Lung (tissue), 12 donors: ENCODE results near the gene ERFE. TPM values are rescaled to one million over a fixed set of nuclear protein-coding genes. Genes with fewer than 3 reads are reported as not detected.

Experiments used
- ATAC-seq: fragments of 200-7000 bp; cut with Tn5 transposase; one replicate; pipeline ENCODE4 v1.9.1; 2020; ENCODE audit warnings: moderate number of reproducible peaks; ENCODE audit not compliant: insufficient read depth, low FRiP score
- DNase-seq, 3 donors: peaks; one replicate each; pipeline ENCODE4 v3.0.0-alpha.2; 2013 to 2017
- H3K27ac ChIP-seq, 2 donors: one replicate each; pipeline ENCODE4 v1.5.1; 2013; ENCODE audit warnings: mild to moderate bottlenecking in 2 of 2, moderate library complexity in 2 of 2, control low read depth in 1 of 2, inconsistent platforms in 1 of 2, low read depth in 1 of 2, low read length in 1 of 2
- H3K27me3 ChIP-seq, 3 donors: one replicate each; pipeline ENCODE4 v1.5.1; 2013; ENCODE audit warnings: low read length in 2 of 3; ENCODE audit not compliant: control insufficient read depth in 3 of 3, insufficient read depth in 3 of 3
- H3K36me3 ChIP-seq, 4 donors: one replicate each; pipeline ENCODE4 v1.5.1; 2013; ENCODE audit warnings: low read length in 4 of 4, mild to moderate bottlenecking in 1 of 4, moderate library complexity in 1 of 4; ENCODE audit not compliant: control insufficient read depth in 4 of 4, insufficient read depth in 4 of 4
- H3K4me1 ChIP-seq, 5 donors: one replicate each; pipeline ENCODE4 v1.5.1; 2013; ENCODE audit warnings: low read length in 5 of 5, mild to moderate bottlenecking in 2 of 5, moderate library complexity in 1 of 5; ENCODE audit not compliant: control insufficient read depth in 5 of 5, insufficient read depth in 5 of 5
- H3K4me3 ChIP-seq: one replicate; pipeline ENCODE4 v1.5.1; 2013; ENCODE audit warnings: mild to moderate bottlenecking, control low read depth, moderate library complexity
- H3K9ac ChIP-seq, 2 donors: one replicate each; pipeline ENCODE4 v1.5.1; 2013; ENCODE audit warnings: low read length in 2 of 2, control low read depth in 1 of 2; ENCODE audit not compliant: insufficient read depth in 1 of 2
- H3K9me3 ChIP-seq, 4 donors: one replicate each; pipeline ENCODE4 v1.5.1; 2013; ENCODE audit warnings: low read length in 3 of 4, mild to moderate bottlenecking in 1 of 4, moderate library complexity in 1 of 4; ENCODE audit not compliant: control insufficient read depth in 4 of 4, insufficient read depth in 3 of 4
- CTCF ChIP-seq: IDR thresholded peaks from 2 replicates; pipeline ENCODE4 v1.5.1; 2012; ENCODE audit warnings: mild to moderate bottlenecking; ENCODE audit errors: control extremely low read depth, extremely low read depth
- WGBS, 2 donors: extraction: QIAGEN DNeasy Blood & Tissue Kit; methylation state at CpG; one replicate each; pipeline ENCODE4 v1.1.7; 2013; 5-methylcytosine and 5-hydroxymethylcytosine counted together
- polyA plus RNA-seq, 2 donors: library from polyadenylated mRNA; stranded (reverse); fragments of 200-250 nt; gene quantifications; one replicate each; pipeline ENCODE4 v1.2.1, GENCODE V29; 2013
- total RNA-seq, 2 donors: library from RNA; depleted of rRNA in 1 of 2; stranded (reverse); fragments of >200 nt in 1 of 2; gene quantifications; one replicate each; pipeline ENCODE4 v1.2.1, GENCODE V29; 2014 to 2021
- donor health status: control.
- donor health status: control.
- donor health status: Bipolar disorder and iron deficiency.
- donor health status: healthy.
- donor health status: DM: yes; HTN: yes; CAD: no.

ERFE gene
- total and polyA plus RNA-seq, 4 donors: 0.52 to 0.54 (median 0.54) TPM; not detected in 1

- Histone ChIP-seq H3K27me3 (no peaks in the 10 kb centered on the region), H3K9me3 (no peaks in the 10 kb centered on the region), H3K36me3 (no peaks in the 10 kb centered on the region), H3K27ac (no peak overlapping the region), H3K4me1 (no peaks in the 10 kb centered on the region), H3K9ac (no peak overlapping the region), H3K4me3 (no peak overlapping the region)
- TF ChIP-seq CTCF: no peak
- 87 to 98% methylated on average over 2 of the region's 2 CpGs for WGBS, 2 donors
- ATAC-seq (no peak), DNase-seq (peak in 2 of 3 donors; percentile 18 to 32)
Observed at GRCh38 chr2:238216651-238217184, 57.9 kb downstream of the ERFE start.

Other genes with a start within 250 kb of the ERFE start
- gene UBE2F, start 192.0 kb upstream of the ERFE start, total RNA-seq: 10 to 100 TPM; 30.3 to 44.8 TPM
- gene UBE2F, start 192.0 kb upstream of the ERFE start, polyA plus RNA-seq: 10 to 100 TPM; 48.8 to 63.3 TPM
- 10 to 100 TPM; 12.8 to 16.1 TPM for gene SCLY, start 98.0 kb upstream of the ERFE start, total RNA-seq
- 10 to 100 TPM in 1 of 2 donors, 1 to 10 TPM in 1; 7.8 to 11.3 TPM for gene SCLY, start 98.0 kb upstream of the ERFE start, polyA plus RNA-seq
- 1 to 10 TPM; 2.1 to 3.0 TPM for gene ESPNL, start 58.6 kb upstream of the ERFE start, total RNA-seq
- gene ESPNL, start 58.6 kb upstream of the ERFE start, polyA plus RNA-seq: under 1 TPM; 0.07 to 0.20 TPM
- 1 to 10 TPM in 1 of 2 donors, under 1 TPM in 1; 0.57 to 2.1 TPM for gene KLHL30, start 20.3 kb upstream of the ERFE start, total RNA-seq
- under 1 TPM; 0.18 to 0.21 TPM for gene KLHL30, start 20.3 kb upstream of the ERFE start, polyA plus RNA-seq
- 10 to 100 TPM; 38.0 to 46.3 TPM for gene ILKAP, start 44.7 kb downstream of the ERFE start, total RNA-seq
- 10 to 100 TPM; 35.0 to 52.0 TPM for gene ILKAP, start 44.7 kb downstream of the ERFE start, polyA plus RNA-seq
- gene HES6, start 81.1 kb downstream of the ERFE start, total RNA-seq: 10 to 100 TPM in 1 of 2 donors, 1 to 10 TPM in 1; 4.4 to 12.5 TPM
- gene HES6, start 81.1 kb downstream of the ERFE start, polyA plus RNA-seq: 10 to 100 TPM in 1 of 2 donors, 1 to 10 TPM in 1; 9.8 to 11.6 TPM
- 10 to 100 TPM; 15.0 to 27.1 TPM for gene PER2, start 129.6 kb downstream of the ERFE start, total RNA-seq
- gene PER2, start 129.6 kb downstream of the ERFE start, polyA plus RNA-seq: 1 to 10 TPM; 4.1 to 6.0 TPM
- gene TRAF3IP1, start 161.5 kb downstream of the ERFE start, total RNA-seq: 10 to 100 TPM; 19.5 to 41.0 TPM
- 10 to 100 TPM in 1 of 2 donors, 1 to 10 TPM in 1; 8.9 to 10.0 TPM for gene TRAF3IP1, start 161.5 kb downstream of the ERFE start, polyA plus RNA-seq